GM12878 (cell line): ENCODE measurements around the gene MAD1L1. TPM values are rescaled to one million over a fixed set of nuclear protein-coding genes. Genes with fewer than 3 reads are reported as not detected.
A peak's percentile ranks its signal among the peaks of the same experiment; 100 is the strongest.

Experiments used
- ATAC-seq: fragments of 200-7000 bp; cut with Tn5 transposase; 3 replicates; pipeline ENCODE4 v1.9.1; 2020; ENCODE audit warnings: mild to moderate bottlenecking, moderate library complexity
- BruUV-seq: library from RNA; stranded (reverse); fragments of 400-500 nt; replicated peaks from 2 replicates; lab custom pipeline; 2021; lab: Mats Ljungman, UMichigan
- CTCF ChIA-PET: fragments of 300-600 bp; sonication (Branson Sonifier 250); formaldehyde crosslinking; extraction: SDS; loops from one replicate; lab custom pipeline; 2021; ENCODE audit warnings: inconsistent platforms; lab: Yijun Ruan, JAX
- POLR2A ChIA-PET: fragments of 350-600 bp; formaldehyde crosslinking; extraction: SDS; loops from one replicate; lab custom pipeline; 2021; ENCODE audit warnings: inconsistent platforms; lab: Charles Lee
- RAD21 ChIA-PET: fragments of 300-600 bp; sonication (Branson Sonifier 250); formaldehyde crosslinking; loops from one replicate; lab custom pipeline; 2023; ENCODE audit warnings: antibody characterized with exemption; ENCODE audit not compliant: unreplicated experiment; lab: Charles Lee
- SMC1A ChIA-PET: fragments of 300-600 bp; sonication (Branson Sonifier 250); formaldehyde crosslinking; loops from one replicate; lab custom pipeline; 2023; ENCODE audit not compliant: unreplicated experiment, uncharacterized antibody; lab: Charles Lee
- DNase-seq: peaks from one replicate; pipeline ENCODE4 v3.0.0-alpha.2; 2011; ENCODE audit warnings: low read depth, low spot score
- FAIRE-seq: peaks from 3 replicates; lab custom pipeline; 2011; peaks lifted over from hg19 to GRCh38; lab: Jason Lieb, UNC
- H2AFZ ChIP-seq: 2 replicates; pipeline ENCODE4 v1.6.0; 2011; ENCODE audit warnings: low read depth, low read length, control low read depth; ENCODE audit not compliant: control insufficient read depth
- H3K27ac ChIP-seq: 2 replicates; pipeline ENCODE4 v1.5.1; 2011; ENCODE audit warnings: control low read depth; ENCODE audit not compliant: control insufficient read depth, insufficient read depth
- H3K27me3 ChIP-seq, 2 experiments: replicated peaks in 1 of 2; 2 replicates each; pipeline versions ENCODE4 v1.6.0 to v1.6.1; 2011; ENCODE audit warnings: low read length in 1 of 2; ENCODE audit not compliant: control insufficient read depth in 2 of 2, insufficient read depth in 2 of 2
- H3K36me3 ChIP-seq, 2 experiments: 2 replicates each; pipeline ENCODE4 v1.5.1; 2011; ENCODE audit warnings: low read length in 1 of 2; ENCODE audit not compliant: control insufficient read depth in 2 of 2, insufficient read depth in 2 of 2
- H3K4me1 ChIP-seq: 2 replicates; pipeline ENCODE4 v1.6.1; 2011; ENCODE audit warnings: mild to moderate bottlenecking, low read length, moderate library complexity, mixed read lengths; ENCODE audit not compliant: control insufficient read depth, insufficient read depth
- H3K4me2 ChIP-seq: 2 replicates; pipeline ENCODE4 v1.6.0; 2011; ENCODE audit warnings: control low read depth; ENCODE audit not compliant: control insufficient read depth, insufficient read depth
- H3K4me3 ChIP-seq: fragments of 200-600 bp; sonication (generic); 2 replicates; pipeline ENCODE4 v1.5.1; 2016
- H3K79me2 ChIP-seq: 2 replicates; pipeline ENCODE4 v1.6.0; 2011; ENCODE audit warnings: low read length; ENCODE audit not compliant: control insufficient read depth, insufficient read depth
- H3K9ac ChIP-seq: 2 replicates; pipeline ENCODE4 v1.8.0; 2011; ENCODE audit warnings: low read length, control low read depth, mixed read lengths; ENCODE audit not compliant: control insufficient read depth, insufficient read depth
- H3K9me3 ChIP-seq: replicated peaks from 3 replicates; pipeline ENCODE4 v1.5.1; 2011; ENCODE audit warnings: mild to moderate bottlenecking, low read length; ENCODE audit not compliant: control insufficient read depth, insufficient read depth
- H4K20me1 ChIP-seq: 2 replicates; pipeline ENCODE4 v1.6.0; 2011; ENCODE audit not compliant: control insufficient read depth, insufficient read depth
- CBX3 ChIP-seq: fragments of 200-600 bp; sonication (generic); IDR thresholded peaks from 2 replicates; pipeline ENCODE4 v1.6.1; 2016; ENCODE audit warnings: low read depth, borderline replicate concordance
- EGR1 ChIP-seq, 2 experiments: IDR thresholded peaks; 1 replicate in 1 of 2; 2 replicates in 1 of 2; pipeline ENCODE4 v1.6.1; 2011 to 2012; ENCODE audit warnings: low read depth in 2 of 2, low read length in 2 of 2, borderline replicate concordance in 1 of 2, mild to moderate bottlenecking in 1 of 2, moderate library complexity in 1 of 2
- RUNX3 ChIP-seq: IDR thresholded peaks from 2 replicates; pipeline ENCODE4 v1.6.1; 2012; ENCODE audit warnings: low read length, inconsistent platforms
- WGBS: methylation state at CpG from one replicate; pipeline ENCODE4 v1.1.6; 2016; ENCODE audit warnings: low lambda C conversion rate; ENCODE audit not compliant: insufficient replicate concordance, insufficient coverage; ENCODE audit errors: missing lambda C conversion rate; 5-methylcytosine and 5-hydroxymethylcytosine counted together
- in situ Hi-C: fragments of 300-500 bp; cut with MboI; formaldehyde crosslinking; loops from 9 replicates; pipeline ENCODE4 v1.14.3; 2018; ENCODE audit warnings: mixed read lengths
- intact Hi-C: fragments of 100-400 bp; cut with micrococcal nuclease; formaldehyde crosslinking; loops from one replicate; pipeline ENCODE4 v1.14.2; 2022; ENCODE audit not compliant: unreplicated experiment
- polyA plus RNA-seq, 11 experiments: library from polyadenylated mRNA; depleted of rRNA in 4 of 11; unstranded in 6 of 11; stranded (reverse) in 5 of 11; fragments of >200 nt; fragmentation: Nextera tagmentation in 4 of 11; fragmentation: Illumina TruSeq in 1 of 11; extraction: Ambion mirVana in 4 of 11; extraction: Trizol in 1 of 11; gene quantifications; 1 replicate in 1 of 11; 2 replicates in 10 of 11; pipeline versions ENCODE4 v1.2.1 to v1.2.3, GENCODE V29; 2011 to 2016; ENCODE audit warnings: inconsistent platforms in 2 of 11, missing spikeins in 2 of 11, low read depth in 1 of 11
- total RNA-seq, 4 experiments: library from RNA; depleted of rRNA in 3 of 4; stranded (reverse); fragments of >200 nt in 3 of 4; fragmentation: Illumina TruSeq in 1 of 4; extraction: Trizol in 1 of 4; gene quantifications; 2 replicates each; pipeline versions ENCODE4 v1.2.1 to v1.2.3, GENCODE V29; 2013 to 2021
- TF ChIP-seq, protein P1 (sequence below), 3 experiments: IDR thresholded peaks in 2 of 3; conservative IDR thresholded peaks in 1 of 3; 2 replicates each; pipeline ENCODE4 v1.5.1; 2011; ENCODE audit warnings: low read depth in 3 of 3, low read length in 3 of 3, mild to moderate bottlenecking in 3 of 3, control low read depth in 2 of 3, moderate library complexity in 2 of 3, inconsistent platforms in 1 of 3, mixed read lengths in 1 of 3; ENCODE audit not compliant: control insufficient read depth in 2 of 3, insufficient read depth in 1 of 3; ENCODE audit errors: extremely low read depth in 1 of 3
- TF ChIP-seq, protein P2 (sequence below): fragments of 450-650 bp; IDR thresholded peaks from 2 replicates; pipeline ENCODE4 v1.6.1; 2014; ENCODE audit warnings: mild to moderate bottlenecking
- TF ChIP-seq, protein P3 (sequence below): fragments of 450-650 bp; IDR thresholded peaks from 2 replicates; pipeline ENCODE4 v1.6.1; 2016; ENCODE audit warnings: mild to moderate bottlenecking

Gene MAD1L1
- total and polyA plus RNA-seq, 10 of the 15 experiments (the other 5 are each of a cell fraction or from before 2014, with no cell fraction given), result 2.2 to 76.8 (median 38.3) TPM

DNA sequence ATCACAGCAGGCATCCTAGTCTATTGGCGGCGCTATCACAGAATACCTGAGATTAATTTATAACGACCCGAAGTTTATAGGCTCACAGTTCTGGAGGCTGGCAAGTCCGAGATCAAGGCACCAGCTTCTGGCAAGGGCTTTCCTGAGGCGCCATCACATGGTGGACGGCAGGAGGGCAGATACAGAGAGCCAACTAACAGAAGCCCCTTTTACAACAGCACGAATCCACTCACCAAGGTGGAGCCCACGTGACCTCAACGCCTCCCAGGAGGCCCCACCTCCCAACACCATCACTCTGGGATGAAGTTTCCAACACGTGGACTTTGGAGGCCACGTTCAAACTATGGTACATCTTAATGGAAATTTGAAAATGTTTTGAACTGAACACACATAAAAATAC, 307.4 kb downstream of the MAD1L1 start:
- Histone ChIP-seq H4K20me1 (no peaks in the 10 kb centered on the region), H3K9me3 (no peaks in the 10 kb centered on the region), H3K4me3 (no peak overlapping the region), H3K27me3 (no peaks in the 10 kb centered on the region), H3K36me3 (peaks cover 0 to 12% of the 10 kb centered on the region in 2 experiments; a peak in 2 of 4 replicates), H2AFZ (no peak overlapping the region), H3K4me2 (no peak overlapping the region), H3K79me2 (no peaks in the 10 kb centered on the region), H3K9ac (no peak overlapping the region), H3K4me1 (peaks cover 10% of the 10 kb centered on the region), H3K27ac (no peak overlapping the region)
- ChIA-PET CTCF (no interaction called here), SMC1A (interaction anchor here (0.9 kb wide), 1 partner anchor 15 kb away, joined by 3 read pairs; no protein-coding TSS in a partner anchor), RAD21 (no interaction called here), POLR2A (no interaction called here)
- ATAC-seq (no peak), DNase-seq (no peak), FAIRE-seq (no peak)
- in situ Hi-C loops (no loop called here), intact Hi-C loops (no loop called here)
- TF ChIP-seq EGR1 (IDR thresholded peaks at IDR 0.05; ENCODE audit: borderline replicate concordance in 1 of 2, low read depth in 2 of 2, low read length in 2 of 2) (no peak), CBX3 (no peak)
- TF ChIP-seq, protein P1, sequence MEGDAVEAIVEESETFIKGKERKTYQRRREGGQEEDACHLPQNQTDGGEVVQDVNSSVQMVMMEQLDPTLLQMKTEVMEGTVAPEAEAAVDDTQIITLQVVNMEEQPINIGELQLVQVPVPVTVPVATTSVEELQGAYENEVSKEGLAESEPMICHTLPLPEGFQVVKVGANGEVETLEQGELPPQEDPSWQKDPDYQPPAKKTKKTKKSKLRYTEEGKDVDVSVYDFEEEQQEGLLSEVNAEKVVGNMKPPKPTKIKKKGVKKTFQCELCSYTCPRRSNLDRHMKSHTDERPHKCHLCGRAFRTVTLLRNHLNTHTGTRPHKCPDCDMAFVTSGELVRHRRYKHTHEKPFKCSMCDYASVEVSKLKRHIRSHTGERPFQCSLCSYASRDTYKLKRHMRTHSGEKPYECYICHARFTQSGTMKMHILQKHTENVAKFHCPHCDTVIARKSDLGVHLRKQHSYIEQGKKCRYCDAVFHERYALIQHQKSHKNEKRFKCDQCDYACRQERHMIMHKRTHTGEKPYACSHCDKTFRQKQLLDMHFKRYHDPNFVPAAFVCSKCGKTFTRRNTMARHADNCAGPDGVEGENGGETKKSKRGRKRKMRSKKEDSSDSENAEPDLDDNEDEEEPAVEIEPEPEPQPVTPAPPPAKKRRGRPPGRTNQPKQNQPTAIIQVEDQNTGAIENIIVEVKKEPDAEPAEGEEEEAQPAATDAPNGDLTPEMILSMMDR (IDR thresholded peaks at IDR 0.05 in 2 of 3, conservative IDR thresholded peaks at IDR 0.05 in 1 of 3; ENCODE audit: control insufficient read depth in 2 of 3, extremely low read depth in 1 of 3, insufficient read depth in 1 of 3, low read depth in 3 of 3, low read length in 3 of 3), result peak in 1 of 3 experiments; percentile 5; a peak in 1 of 6 replicates
- 95% methylated on average over 12 of the region's 12 CpGs for WGBS
- BruUV-seq, result no TSS peak

DNA sequence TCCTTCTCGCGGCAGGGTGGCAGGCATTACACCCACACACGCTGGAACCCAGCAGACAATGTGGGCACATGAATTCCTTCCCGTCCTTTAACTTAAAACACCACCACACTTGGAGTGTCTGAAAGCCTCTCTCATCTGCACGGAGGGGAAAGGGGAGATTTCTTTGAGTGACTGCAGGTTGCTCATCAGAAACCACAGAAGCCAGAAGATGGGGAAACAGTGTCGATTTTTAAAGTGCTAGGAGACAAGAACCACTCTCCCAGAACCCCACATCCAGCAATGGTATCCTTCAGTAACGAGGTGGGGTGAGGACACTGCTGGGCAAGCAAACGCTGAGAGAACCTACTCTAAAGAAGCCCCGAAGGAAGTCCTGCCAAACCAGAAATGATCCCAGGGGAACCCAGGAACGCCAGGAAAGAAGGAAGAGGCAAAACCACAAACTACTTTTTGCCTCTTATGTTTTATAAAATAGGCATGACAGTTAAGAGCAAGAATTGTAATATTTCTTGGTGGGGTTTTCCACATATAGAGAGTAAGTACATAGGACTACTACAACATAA, 308.4 kb downstream of the MAD1L1 start:
- ChIA-PET CTCF (no interaction called here), RAD21 (no interaction called here)
- DNase-seq (no peak), ATAC-seq (no peak)
- Histone ChIP-seq H4K20me1 (no peaks in the 10 kb centered on the region), H2AFZ (no peak overlapping the region), H3K27ac (no peak overlapping the region), H3K79me2 (no peaks in the 10 kb centered on the region), H3K4me2 (peak overlapping the region; percentile 13), H3K9ac (no peak overlapping the region; the same call in 1 of the 2 replicates)
- intact Hi-C loops (no loop called here), in situ Hi-C loops (no loop called here)
- no TSS peak for BruUV-seq
- TF ChIP-seq, protein P2, sequence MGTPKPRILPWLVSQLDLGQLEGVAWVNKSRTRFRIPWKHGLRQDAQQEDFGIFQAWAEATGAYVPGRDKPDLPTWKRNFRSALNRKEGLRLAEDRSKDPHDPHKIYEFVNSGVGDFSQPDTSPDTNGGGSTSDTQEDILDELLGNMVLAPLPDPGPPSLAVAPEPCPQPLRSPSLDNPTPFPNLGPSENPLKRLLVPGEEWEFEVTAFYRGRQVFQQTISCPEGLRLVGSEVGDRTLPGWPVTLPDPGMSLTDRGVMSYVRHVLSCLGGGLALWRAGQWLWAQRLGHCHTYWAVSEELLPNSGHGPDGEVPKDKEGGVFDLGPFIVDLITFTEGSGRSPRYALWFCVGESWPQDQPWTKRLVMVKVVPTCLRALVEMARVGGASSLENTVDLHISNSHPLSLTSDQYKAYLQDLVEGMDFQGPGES, result no peak
- TF ChIP-seq, protein P3, sequence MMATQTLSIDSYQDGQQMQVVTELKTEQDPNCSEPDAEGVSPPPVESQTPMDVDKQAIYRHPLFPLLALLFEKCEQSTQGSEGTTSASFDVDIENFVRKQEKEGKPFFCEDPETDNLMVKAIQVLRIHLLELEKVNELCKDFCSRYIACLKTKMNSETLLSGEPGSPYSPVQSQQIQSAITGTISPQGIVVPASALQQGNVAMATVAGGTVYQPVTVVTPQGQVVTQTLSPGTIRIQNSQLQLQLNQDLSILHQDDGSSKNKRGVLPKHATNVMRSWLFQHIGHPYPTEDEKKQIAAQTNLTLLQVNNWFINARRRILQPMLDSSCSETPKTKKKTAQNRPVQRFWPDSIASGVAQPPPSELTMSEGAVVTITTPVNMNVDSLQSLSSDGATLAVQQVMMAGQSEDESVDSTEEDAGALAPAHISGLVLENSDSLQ, result peak; percentile 58; the same call in 1 of the 2 replicates
- peak; percentile 64 for TF ChIP-seq RUNX3
- TF ChIP-seq, all 136 proteins: peak for 2
- ChIA-PET SMC1A (interaction anchor here (0.9 kb wide), 1 partner anchor 16 kb away, joined by 3 read pairs; no protein-coding TSS in a partner anchor), POLR2A (no interaction called here)
- Histone ChIP-seq H3K4me1 (peaks cover 17% of the 10 kb centered on the region), H3K9me3 (no peaks in the 10 kb centered on the region), H3K36me3 (peaks cover 0 to 12% of the 10 kb centered on the region in 2 experiments; a peak in 3 of 4 replicates), H3K27me3 (no peaks in the 10 kb centered on the region), H3K4me3 (no peak overlapping the region)
- FAIRE-seq, result peak; percentile 35
- 58% methylated on average over 10 of the region's 10 CpGs for WGBS
